ENCODE results near the gene MPP3.

Gene MPP3

DNA sequence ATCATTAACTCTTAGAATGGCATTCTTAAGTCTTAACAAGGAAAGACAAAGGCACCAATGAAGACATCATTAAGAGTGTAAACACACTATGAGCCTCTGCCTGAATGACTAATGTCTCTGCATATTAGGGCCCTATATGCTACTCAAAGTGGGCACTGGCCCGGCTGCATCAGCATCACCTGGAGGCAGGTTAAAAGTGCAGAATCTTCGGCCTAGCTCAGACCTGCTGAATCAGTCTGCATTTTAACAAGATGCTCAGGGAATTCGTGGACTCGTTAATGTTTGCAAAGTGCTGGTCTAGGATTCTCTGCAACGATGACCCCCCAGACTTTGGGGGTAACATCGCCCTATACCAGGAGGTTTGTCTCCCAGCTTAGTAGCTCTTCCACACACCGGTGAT is 6.7 kb downstream of the MPP3 start:
- no peak overlapping the region for H3K4me3 ChIP-seq (ENCODE audit: low read depth, low read length)
- no peak for DNase-seq (ENCODE audit: low read depth)
- TF ChIP-seq, protein P1, sequence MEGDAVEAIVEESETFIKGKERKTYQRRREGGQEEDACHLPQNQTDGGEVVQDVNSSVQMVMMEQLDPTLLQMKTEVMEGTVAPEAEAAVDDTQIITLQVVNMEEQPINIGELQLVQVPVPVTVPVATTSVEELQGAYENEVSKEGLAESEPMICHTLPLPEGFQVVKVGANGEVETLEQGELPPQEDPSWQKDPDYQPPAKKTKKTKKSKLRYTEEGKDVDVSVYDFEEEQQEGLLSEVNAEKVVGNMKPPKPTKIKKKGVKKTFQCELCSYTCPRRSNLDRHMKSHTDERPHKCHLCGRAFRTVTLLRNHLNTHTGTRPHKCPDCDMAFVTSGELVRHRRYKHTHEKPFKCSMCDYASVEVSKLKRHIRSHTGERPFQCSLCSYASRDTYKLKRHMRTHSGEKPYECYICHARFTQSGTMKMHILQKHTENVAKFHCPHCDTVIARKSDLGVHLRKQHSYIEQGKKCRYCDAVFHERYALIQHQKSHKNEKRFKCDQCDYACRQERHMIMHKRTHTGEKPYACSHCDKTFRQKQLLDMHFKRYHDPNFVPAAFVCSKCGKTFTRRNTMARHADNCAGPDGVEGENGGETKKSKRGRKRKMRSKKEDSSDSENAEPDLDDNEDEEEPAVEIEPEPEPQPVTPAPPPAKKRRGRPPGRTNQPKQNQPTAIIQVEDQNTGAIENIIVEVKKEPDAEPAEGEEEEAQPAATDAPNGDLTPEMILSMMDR (IDR thresholded peaks at IDR 0.05; ENCODE audit: insufficient read depth, low read depth, low read length, missing control alignments): no peak

DNA sequence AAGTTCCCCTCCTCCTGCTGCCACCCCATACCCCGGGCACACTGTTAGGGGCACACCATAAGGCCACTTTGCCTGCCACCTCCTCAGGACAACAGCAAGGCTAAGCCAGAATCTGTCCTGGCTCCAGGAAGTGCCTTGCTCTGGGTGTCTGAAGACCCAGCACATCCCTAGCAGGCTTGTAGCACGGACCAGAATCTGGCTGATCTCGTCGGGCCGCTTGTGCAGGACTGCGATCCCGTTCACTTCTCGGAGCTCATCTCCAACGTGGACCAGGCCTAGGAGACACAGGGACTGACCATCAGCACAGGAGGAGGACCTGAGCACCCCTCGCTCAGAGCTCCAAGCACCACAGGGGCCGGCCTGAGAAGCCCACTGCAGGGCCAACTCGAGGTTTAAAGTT is 7.4 kb downstream of the MPP3 start:
- TF ChIP-seq, protein P1 (IDR thresholded peaks at IDR 0.05; ENCODE audit: insufficient read depth, low read depth, low read length, missing control alignments): no peak
- no peak overlapping the region for H3K4me3 ChIP-seq (ENCODE audit: low read depth, low read length)
- DNase-seq (ENCODE audit: low read depth): no peak

DNA sequence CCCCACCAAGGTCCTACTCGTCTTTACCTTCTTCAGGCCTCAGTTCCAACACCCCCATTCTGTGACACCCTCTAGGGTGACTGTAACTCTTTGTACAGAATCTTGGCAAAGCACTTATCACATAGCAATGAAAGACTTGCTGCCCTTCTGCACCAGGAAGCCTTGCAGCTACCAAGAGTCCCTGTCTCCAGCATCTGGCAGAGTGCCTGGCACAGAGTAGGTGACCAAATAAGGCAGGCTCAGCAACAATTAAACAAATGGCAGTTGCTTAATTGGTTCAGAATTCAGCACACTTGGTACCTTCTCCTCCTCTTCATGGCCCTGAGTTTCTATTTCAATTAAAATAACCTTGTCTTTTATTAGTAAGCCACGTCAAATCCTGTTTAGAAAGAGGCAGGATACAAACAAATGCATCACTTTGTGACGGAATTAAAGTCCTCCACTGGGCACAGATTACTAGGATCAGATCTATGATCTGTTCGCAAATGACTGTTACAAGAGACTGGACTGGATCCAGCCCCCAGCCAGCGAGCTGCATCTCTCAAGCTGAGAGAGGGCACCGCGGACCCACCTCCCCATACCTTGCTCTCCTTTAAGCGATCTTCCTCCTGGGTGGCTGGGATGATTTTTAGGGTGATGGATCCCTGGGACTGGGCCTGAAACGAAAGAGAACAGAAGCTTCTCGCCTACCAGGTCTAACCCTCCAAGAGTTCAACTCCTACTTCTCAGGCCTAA is 9.4 kb downstream of the MPP3 start:
- DNase-seq (ENCODE audit: low read depth): no peak
- TF ChIP-seq, protein P1 (IDR thresholded peaks at IDR 0.05; ENCODE audit: insufficient read depth, low read depth, low read length, missing control alignments): no peak
- H3K4me3 ChIP-seq (ENCODE audit: low read depth, low read length): no peak overlapping the region

DNA sequence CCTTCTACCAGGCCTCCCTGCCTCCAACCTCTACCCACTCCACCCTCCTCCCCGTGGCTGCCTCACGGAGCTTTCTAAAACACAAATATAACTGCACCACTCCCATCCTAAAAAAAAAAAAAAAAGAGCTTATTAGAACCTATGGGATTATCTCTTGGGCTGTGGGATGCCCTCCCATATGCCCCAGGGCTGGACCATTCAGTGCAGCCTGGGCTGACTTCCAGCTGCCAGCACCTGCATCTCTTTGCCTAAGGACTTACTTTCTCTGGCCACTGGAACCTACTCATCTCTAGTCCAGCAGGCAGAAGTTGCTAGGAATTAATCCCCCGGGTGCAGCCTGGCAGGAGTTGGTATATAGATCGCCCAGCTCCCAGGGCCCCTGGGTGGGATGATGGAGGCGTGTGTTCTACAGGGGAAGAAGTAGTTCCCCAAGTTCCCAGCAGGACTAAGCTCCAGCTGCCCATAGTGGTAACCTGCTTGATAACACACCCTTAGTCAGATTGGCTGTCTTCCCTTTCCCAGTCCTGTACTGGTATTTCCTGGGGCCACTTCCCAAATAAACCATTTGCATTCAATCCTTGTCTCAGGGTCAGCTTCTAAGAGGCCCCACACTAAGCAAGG is 10.3 kb downstream of the MPP3 start:
- DNase-seq (ENCODE audit: low read depth): no peak
- TF ChIP-seq, protein P1 (IDR thresholded peaks at IDR 0.05; ENCODE audit: insufficient read depth, low read depth, low read length, missing control alignments): no peak
- no peak overlapping the region for H3K4me3 ChIP-seq (ENCODE audit: low read depth, low read length)

DNA sequence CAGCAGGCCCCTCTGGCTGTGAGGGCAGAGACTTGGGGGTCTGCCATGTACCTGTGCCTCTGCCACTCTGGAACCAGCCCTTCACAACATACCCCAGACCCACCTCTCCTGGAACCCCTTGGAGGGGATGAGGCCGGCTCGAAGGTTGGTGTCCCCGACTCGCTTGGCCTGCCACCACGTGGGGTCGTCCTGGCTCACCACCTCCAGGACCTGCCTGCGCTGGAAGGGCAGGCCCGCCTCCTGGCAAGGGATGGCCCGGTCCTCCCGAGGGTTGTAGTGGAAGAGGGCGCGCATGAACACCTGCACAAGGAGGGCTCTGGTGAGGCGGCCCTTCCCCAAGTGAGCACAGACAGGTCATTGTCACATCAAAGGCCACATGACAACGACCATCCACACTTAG is 12.2 kb downstream of the MPP3 start:
- DNase-seq (ENCODE audit: low read depth): no peak
- H3K4me3 ChIP-seq (ENCODE audit: low read depth, low read length): no peak overlapping the region
- TF ChIP-seq, protein P1 (IDR thresholded peaks at IDR 0.05; ENCODE audit: insufficient read depth, low read depth, low read length, missing control alignments): no peak

DNA sequence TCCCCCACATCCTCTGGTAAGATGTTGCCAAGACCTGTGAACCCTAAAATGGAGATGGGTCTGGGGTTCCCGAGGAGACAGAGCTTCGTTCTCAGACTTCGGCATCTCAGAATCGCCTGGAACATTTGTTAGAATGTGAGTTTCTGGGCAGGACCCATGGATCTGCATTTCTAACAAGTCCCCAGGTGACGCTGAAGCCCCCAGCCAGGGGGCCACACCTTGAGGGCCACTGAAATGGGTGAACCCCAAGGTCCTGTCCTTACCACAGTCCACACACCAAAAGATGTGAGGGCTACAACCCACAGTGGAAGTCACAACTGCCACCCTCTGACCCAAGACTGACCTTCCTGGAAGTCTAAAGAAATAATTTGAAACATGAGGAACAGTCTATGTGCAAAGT is 14.0 kb downstream of the MPP3 start:
- TF ChIP-seq, protein P1 (IDR thresholded peaks at IDR 0.05; ENCODE audit: insufficient read depth, low read depth, low read length, missing control alignments): no peak
- no peak overlapping the region for H3K4me3 ChIP-seq (ENCODE audit: low read depth, low read length)
- no peak for DNase-seq (ENCODE audit: low read depth)

All from GM12865 (cell line).